Activated effector memory CD4-positive, alpha-beta T cell treated with Interleukin-2 at 50 U/mL for 16 hours (primary cell): ENCODE data around the gene DLGAP4.
"Not testable (repeated sequence)": the region's sequence is repeated elsewhere in the genome, so short reads cannot be mapped to it uniquely, and the experiment has no call there.

Experiments
- DNase-seq: peaks from one replicate; pipeline ENCODE4 v3.0.0-alpha.2; 2020

The DLGAP4 gene

GRCh38 chr20:36544134-36545018 lies 238.2 kb downstream of the DLGAP4 start:
- no peak for DNase-seq

GRCh38 chr20:36546111-36546736 lies 240.1 kb downstream of the DLGAP4 start:
- no peak for DNase-seq

GRCh38 chr20:36547186-36548005 lies 241.3 kb downstream of the DLGAP4 start:
- DNase-seq: no peak

- DNase-seq: no peak
These were observed 241.8 kb downstream of the DLGAP4 start for GRCh38 chr20:36548006-36548315.

- no peak for DNase-seq
These were observed 242.8 kb downstream of the DLGAP4 start for GRCh38 chr20:36548704-36549627.

GRCh38 chr20:36549628-36549941 lies 243.4 kb downstream of the DLGAP4 start:
- no peak for DNase-seq

- no peak for DNase-seq
These were observed 244.0 kb downstream of the DLGAP4 start for GRCh38 chr20:36549942-36550789.

GRCh38 chr20:36550790-36551299 lies 244.7 kb downstream of the DLGAP4 start:
- DNase-seq: no peak

- no peak for DNase-seq
These were observed 249.1 kb downstream of the DLGAP4 start for GRCh38 chr20:36555248-36555647.

- DNase-seq: no peak
These were observed 256.6 kb downstream of the DLGAP4 start for GRCh38 chr20:36562724-36563123.

- no peak for DNase-seq
These were observed 257.2 kb downstream of the DLGAP4 start for GRCh38 chr20:36563374-36563773.

- DNase-seq: not testable (repeated sequence)
These were observed 258.1 kb downstream of the DLGAP4 start for GRCh38 chr20:36564078-36564725.

GRCh38 chr20:36564726-36565121 lies 258.6 kb downstream of the DLGAP4 start:
- not testable (repeated sequence) for DNase-seq

GRCh38 chr20:36565520-36565919 lies 259.4 kb downstream of the DLGAP4 start:
- DNase-seq: no peak

GRCh38 chr20:36569847-36570429 lies 263.8 kb downstream of the DLGAP4 start:
- DNase-seq: no peak

GRCh38 chr20:36571564-36572504 lies 265.7 kb downstream of the DLGAP4 start:
- no peak for DNase-seq

GRCh38 chr20:36572701-36573102 lies 266.6 kb downstream of the DLGAP4 start:
- DNase-seq: peak; percentile 45

GRCh38 chr20:36573103-36573797 lies 267.1 kb downstream of the DLGAP4 start, which contains the start of gene TGIF2:
Gene TGIF2 (plus strand): TSS chr20:36573597. CDS start chr20:36578775, 5,178 bp downstream.
- DNase-seq: peak; percentile 80
